HepG2 (cell line): ENCODE measurements around the gene CPSF6. TPM values are rescaled to one million over a fixed set of nuclear protein-coding genes. Genes with fewer than 3 reads are reported as not detected.

Experiments used
- CBX1 ChIP-seq: IDR thresholded peaks from one replicate; pipeline ENCODE4 v1.6.1; 2016; ENCODE audit warnings: antibody characterized with exemption, low read depth
- GABPA ChIP-seq, 2 experiments: IDR thresholded peaks; 2 replicates each; pipeline ENCODE4 v1.6.1; 2011 to 2016; ENCODE audit warnings: low read depth in 2 of 2, low read length in 1 of 2, missing biosample characterization in 1 of 2, missing genetic modification characterization in 1 of 2
- GZF1 ChIP-seq: sonication (generic); formaldehyde crosslinking; IDR thresholded peaks from 2 replicates; pipeline ENCODE4 v1.5.1; 2020; ENCODE audit warnings: mild to moderate bottlenecking, missing genetic modification reagents
- HDAC2 ChIP-seq: sonication (generic); formaldehyde crosslinking; IDR thresholded peaks from 2 replicates; pipeline ENCODE4 v1.4.0; 2020; ENCODE audit warnings: missing genetic modification reagents
- HMGXB4 ChIP-seq, 2 experiments: sonication (generic) in 1 of 2; formaldehyde crosslinking in 1 of 2; IDR thresholded peaks; 2 replicates each; pipeline versions ENCODE4 v1.4.0 to v1.6.1; 2018 to 2020; ENCODE audit warnings: missing genetic modification reagents in 2 of 2, borderline replicate concordance in 1 of 2, low read depth in 1 of 2, mild to moderate bottlenecking in 1 of 2, missing biosample characterization in 1 of 2
- HOXD1 ChIP-seq: sonication (generic); formaldehyde crosslinking; IDR thresholded peaks from 2 replicates; pipeline ENCODE4 v1.5.0; 2020; ENCODE audit warnings: missing genetic modification reagents
- KAT8 ChIP-seq: IDR thresholded peaks from 2 replicates; pipeline ENCODE4 v1.6.1; 2016; ENCODE audit warnings: missing genetic modification reagents, missing compliant biosample characterization
- MED1 ChIP-seq: sonication (generic); formaldehyde crosslinking; IDR thresholded peaks from 2 replicates; pipeline ENCODE4 v1.4.0; 2020; ENCODE audit warnings: missing genetic modification reagents
- MIXL1 ChIP-seq: IDR thresholded peaks from 2 replicates; pipeline ENCODE4 v1.6.1; 2016
- MYC ChIP-seq: sonication (generic); formaldehyde crosslinking; IDR thresholded peaks from 2 replicates; pipeline ENCODE4 v1.9.0; 2021; ENCODE audit warnings: missing genetic modification reagents, borderline replicate concordance
- RAD21 ChIP-seq: fragments of 450-650 bp; formaldehyde crosslinking; IDR thresholded peaks from 2 replicates; pipeline ENCODE4 v1.5.0; 2020; ENCODE audit warnings: mild to moderate bottlenecking
- RFXAP ChIP-seq: sonication (generic); formaldehyde crosslinking; IDR thresholded peaks from 2 replicates; pipeline ENCODE4 v1.4.0; 2020; ENCODE audit warnings: missing genetic modification reagents, borderline replicate concordance
- SSRP1 ChIP-seq: IDR thresholded peaks from 2 replicates; pipeline ENCODE4 v1.6.1; 2016; ENCODE audit warnings: control low read depth
- TARDBP ChIP-seq: sonication (generic); formaldehyde crosslinking; IDR thresholded peaks from 2 replicates; pipeline ENCODE4 v1.8.0; 2022; ENCODE audit warnings: mild to moderate bottlenecking, missing genetic modification reagents
- TBX2 ChIP-seq: sonication (generic); formaldehyde crosslinking; IDR thresholded peaks from 2 replicates; pipeline ENCODE4 v1.5.0; 2020; ENCODE audit warnings: missing genetic modification reagents, mild to moderate bottlenecking, borderline replicate concordance
- TCF7L2 ChIP-seq: IDR thresholded peaks from 2 replicates; pipeline ENCODE4 v1.6.1; 2011; ENCODE audit warnings: mild to moderate bottlenecking, low read depth, low read length, moderate library complexity
- TEAD3 ChIP-seq: optimal IDR thresholded peaks from 2 replicates; pipeline ENCODE3; 2016; ENCODE audit warnings: borderline replicate concordance
- XRCC5 ChIP-seq: fragments of 200-400 bp; formaldehyde crosslinking; optimal IDR thresholded peaks from 2 replicates; pipeline ENCODE3; 2017; ENCODE audit warnings: mild to moderate bottlenecking, low read length
- ZBTB25 ChIP-seq: IDR thresholded peaks from 2 replicates; pipeline ENCODE4 v1.6.1; 2018; ENCODE audit warnings: missing genetic modification reagents
- ZNF10 ChIP-seq: sonication (generic); formaldehyde crosslinking; IDR thresholded peaks from 2 replicates; pipeline ENCODE4 v1.4.0; 2020; ENCODE audit warnings: mild to moderate bottlenecking, low read depth, missing genetic modification reagents, borderline replicate concordance
- ZNF710 ChIP-seq: sonication (generic); formaldehyde crosslinking; IDR thresholded peaks from 2 replicates; pipeline ENCODE4 v1.5.0; 2020; ENCODE audit warnings: mild to moderate bottlenecking, missing genetic modification reagents, borderline replicate concordance
- ZNF747 ChIP-seq: sonication (generic); formaldehyde crosslinking; IDR thresholded peaks from 2 replicates; pipeline ENCODE4 v1.8.1; 2023; ENCODE audit warnings: missing genetic modification reagents, mild to moderate bottlenecking, borderline replicate concordance
- ZNF788 ChIP-seq: sonication (generic); formaldehyde crosslinking; IDR thresholded peaks from 2 replicates; pipeline ENCODE4 v1.5.0; 2020; ENCODE audit warnings: mild to moderate bottlenecking, missing genetic modification reagents, borderline replicate concordance
- ZSCAN5A ChIP-seq: sonication (generic); formaldehyde crosslinking; IDR thresholded peaks from 2 replicates; pipeline ENCODE4 v1.8.0; 2022; ENCODE audit warnings: mild to moderate bottlenecking, missing genetic modification reagents, borderline replicate concordance
- polyA plus RNA-seq, 8 experiments: library from polyadenylated mRNA; depleted of rRNA in 3 of 8; stranded (reverse) in 7 of 8; unstranded in 1 of 8; fragments of >200 nt; fragmentation: Illumina TruSeq in 4 of 8; extraction: Trizol in 4 of 8; gene quantifications; 2 replicates each; pipeline versions ENCODE4 v1.2.1 to v1.2.3, GENCODE V29; 2011 to 2016; ENCODE audit warnings: low read depth in 4 of 8, missing spikeins in 1 of 8, mixed read lengths in 1 of 8; ENCODE audit not compliant: insufficient read depth in 1 of 8
- total RNA-seq, 5 experiments: library from RNA; depleted of rRNA; stranded (reverse); fragments of >200 nt; fragmentation: Illumina TruSeq; extraction: Trizol; gene quantifications; 2 replicates each; pipeline ENCODE4 v1.2.3, GENCODE V29; 2016; ENCODE audit warnings: low read depth in 1 of 5

The CPSF6 gene
- total and polyA plus RNA-seq, 2 of the 13 experiments (the other 11 are each of a cell fraction or from before 2014, with no cell fraction given) = 41.8 to 71.0 TPM

- TF ChIP-seq ZNF788 (CRISPR knock-in tag) = peak; percentile 40; the same call in 1 of the 2 replicates
- TF ChIP-seq RFXAP (CRISPR knock-in tag) = 0 out of 2 replicates have a peak, but pooled peaks have one; percentile 30
- TF ChIP-seq GZF1 (CRISPR knock-in tag) = no peak
- TF ChIP-seq TARDBP (CRISPR knock-in tag) = 0 out of 2 replicates have a peak, but pooled peaks have one; percentile 26
- TF ChIP-seq ZNF10 (CRISPR knock-in tag) = no peak
- 0 out of 2 replicates have a peak, but pooled peaks have one; percentile 59 for TF ChIP-seq ZBTB25
- TF ChIP-seq ZNF747 (CRISPR knock-in tag) = 0 out of 2 replicates have a peak, but pooled peaks have one; percentile 28
- TF ChIP-seq GABPA (IDR thresholded peaks at IDR 0.05; ENCODE audit: low read depth, low read length) = no peak
- no peak for TF ChIP-seq GABPA (CRISPR knock-in tag; IDR thresholded peaks at IDR 0.05; ENCODE audit: low read depth)
- TF ChIP-seq SSRP1 = 0 out of 2 replicates have a peak, but pooled peaks have one; percentile 41
- no peak for TF ChIP-seq CBX1
- TF ChIP-seq RAD21 (CRISPR knock-in tag) = peak; percentile 92
- peak; percentile 38; the same call in 1 of the 2 replicates for TF ChIP-seq MED1
- TF ChIP-seq MIXL1 (CRISPR knock-in tag) = 0 out of 2 replicates have a peak, but pooled peaks have one; percentile 17
- no peak for TF ChIP-seq HOXD1 (CRISPR knock-in tag)
- 0 out of 2 replicates have a peak, but pooled peaks have one; percentile 23 for TF ChIP-seq TBX2 (CRISPR knock-in tag)
- peak; percentile 40 for TF ChIP-seq TEAD3 (CRISPR knock-in tag)
- peak; percentile 93 for TF ChIP-seq XRCC5
- no peak for TF ChIP-seq TCF7L2
- TF ChIP-seq KAT8 = 0 out of 2 replicates have a peak, but pooled peaks have one; percentile 30
- peak; percentile 55; the same call in 1 of the 2 replicates for TF ChIP-seq ZSCAN5A
- no peak for TF ChIP-seq MYC (CRISPR knock-in tag)
- TF ChIP-seq HMGXB4 (CRISPR knock-in tag; IDR thresholded peaks at IDR 0.05; ENCODE audit: borderline replicate concordance in 1 of 2, low read depth in 1 of 2) = peak; percentile 75 to 83
- 0 out of 2 replicates have a peak, but pooled peaks have one; percentile 21 for TF ChIP-seq HDAC2
- TF ChIP-seq ZNF710 (CRISPR knock-in tag) = no peak
Measured at GRCh38 chr12:69290545-69291277, 51.3 kb downstream of the CPSF6 start (continued).
